IMR-90 (cell line): Measurements from ENCODE around the gene DNAJC25. TPM values are rescaled to one million over a fixed set of nuclear protein-coding genes. Genes with fewer than 3 reads are reported as not detected.
A peak's percentile ranks its signal among the peaks of the same experiment; 100 is the strongest.

Experiments used
- ATAC-seq: fragments of 200-7000 bp; cut with Tn5 transposase; 2 replicates; pipeline ENCODE4 v1.9.1; 2020; ENCODE audit warnings: low read depth, mild to moderate bottlenecking, moderate library complexity
- BruUV-seq: library from RNA; stranded (reverse); fragments of 400-500 nt; replicated peaks from 2 replicates; lab custom pipeline; 2021; lab: Mats Ljungman, UMichigan
- CTCF ChIA-PET: fragments of 300-600 bp; formaldehyde crosslinking; extraction: SDS; loops from one replicate; lab custom pipeline; 2021; ENCODE audit warnings: antibody characterized with exemption; lab: Yijun Ruan, JAX
- POLR2A ChIA-PET: fragments of 300-600 bp; sonication (Branson Sonifier 250); formaldehyde crosslinking; loops from one replicate; lab custom pipeline; 2022; ENCODE audit warnings: antibody characterized with exemption; ENCODE audit not compliant: unreplicated experiment; lab: Charles Lee
- DNase-seq: peaks from one replicate; pipeline ENCODE4 v3.0.0; 2013
- H2AFZ ChIP-seq: replicated peaks from 2 replicates; pipeline ENCODE3; 2013; ENCODE audit warnings: low read length, mild to moderate bottlenecking; ENCODE audit not compliant: poor library complexity
- H2AK5ac ChIP-seq: 2 replicates; pipeline ENCODE4 v1.6.1; 2013; ENCODE audit warnings: low read depth, low read length, inconsistent platforms
- H2AK9ac ChIP-seq: replicated peaks from 2 replicates; pipeline ENCODE3; 2013; ENCODE audit warnings: mild to moderate bottlenecking, low read depth, low read length, moderate library complexity; ENCODE audit not compliant: poor library complexity
- H2BK120ac ChIP-seq: 2 replicates; pipeline ENCODE4 v1.6.1; 2013; ENCODE audit warnings: low read depth, low read length, inconsistent platforms
- H2BK15ac ChIP-seq: 3 replicates; pipeline ENCODE4 v1.6.1; 2013; ENCODE audit warnings: low read depth, low read length, inconsistent platforms
- H2BK20ac ChIP-seq: 2 replicates; pipeline ENCODE4 v1.6.1; 2013; ENCODE audit warnings: low read depth, mild to moderate bottlenecking, inconsistent platforms, low read length, moderate library complexity
- H2BK5ac ChIP-seq: 2 replicates; pipeline ENCODE4 v1.6.1; 2013; ENCODE audit warnings: mild to moderate bottlenecking, low read depth, low read length, inconsistent platforms; ENCODE audit not compliant: poor library complexity, severe bottlenecking
- H3K14ac ChIP-seq: replicated peaks from 2 replicates; pipeline ENCODE4 v1.6.1; 2013; ENCODE audit warnings: low read depth, low read length, inconsistent platforms
- H3K18ac ChIP-seq: 2 replicates; pipeline ENCODE4 v1.6.1; 2013; ENCODE audit warnings: low read depth, low read length, control low read depth
- H3K23ac ChIP-seq: 2 replicates; pipeline ENCODE4 v1.6.1; 2013; ENCODE audit warnings: low read depth, low read length, inconsistent platforms
- H3K27ac ChIP-seq: 2 replicates; pipeline ENCODE4 v1.5.1; 2013; ENCODE audit warnings: mild to moderate bottlenecking, control low read depth, low read length; ENCODE audit not compliant: insufficient read depth
- H3K27me3 ChIP-seq: 2 replicates; pipeline ENCODE4 v1.6.1; 2013; ENCODE audit warnings: low read length; ENCODE audit not compliant: control insufficient read depth, insufficient read depth
- H3K36me3 ChIP-seq: 2 replicates; pipeline ENCODE4 v1.6.1; 2013; ENCODE audit warnings: low read length, mixed read lengths; ENCODE audit not compliant: control insufficient read depth, insufficient read depth
- H3K4ac ChIP-seq: 2 replicates; pipeline ENCODE4 v1.6.1; 2013; ENCODE audit warnings: low read depth, low read length, inconsistent platforms
- H3K4me1 ChIP-seq: 2 replicates; pipeline ENCODE4 v1.6.1; 2013; ENCODE audit warnings: low read length, mixed read lengths; ENCODE audit not compliant: control insufficient read depth, insufficient read depth
- H3K4me2 ChIP-seq: 2 replicates; pipeline ENCODE4 v1.6.1; 2013; ENCODE audit warnings: low read depth, mild to moderate bottlenecking, control low read depth, low read length, moderate library complexity
- H3K4me3 ChIP-seq: 2 replicates; pipeline ENCODE4 v1.5.1; 2013; ENCODE audit warnings: low read depth, mild to moderate bottlenecking, control low read depth, low read length, moderate library complexity; ENCODE audit not compliant: insufficient read depth
- H3K56ac ChIP-seq: 2 replicates; pipeline ENCODE4 v1.6.1; 2013; ENCODE audit warnings: low read length, inconsistent platforms; ENCODE audit not compliant: insufficient read depth; ENCODE audit errors: extremely low read depth
- H3K79me1 ChIP-seq, 2 experiments: 2 replicates each; pipeline ENCODE4 v1.6.1; 2013; ENCODE audit warnings: low read length in 2 of 2, inconsistent platforms in 1 of 2, low read depth in 1 of 2
- H3K9ac ChIP-seq: 2 replicates; pipeline ENCODE4 v1.6.1; 2013; ENCODE audit warnings: low read depth, low read length, control low read depth
- H3K9me1 ChIP-seq: 2 replicates; pipeline ENCODE4 v1.6.1; 2013; ENCODE audit warnings: low read length, inconsistent platforms; ENCODE audit not compliant: insufficient read depth
- H3K9me3 ChIP-seq: 2 replicates; pipeline ENCODE4 v1.6.1; 2013; ENCODE audit warnings: low read length; ENCODE audit not compliant: control insufficient read depth, insufficient read depth
- H4K20me1 ChIP-seq: 2 replicates; pipeline ENCODE4 v1.6.1; 2013; ENCODE audit warnings: low read length, inconsistent platforms; ENCODE audit not compliant: insufficient read depth
- H4K5ac ChIP-seq: 2 replicates; pipeline ENCODE4 v1.6.1; 2013; ENCODE audit warnings: mild to moderate bottlenecking, low read depth, low read length, control low read depth
- H4K8ac ChIP-seq, 2 experiments: 2 replicates each; pipeline ENCODE4 v1.6.1; 2013; ENCODE audit warnings: low read depth in 2 of 2, low read length in 2 of 2, control low read depth in 1 of 2, inconsistent platforms in 1 of 2
- H4K91ac ChIP-seq: 2 replicates; pipeline ENCODE4 v1.6.1; 2013; ENCODE audit warnings: low read depth, low read length, inconsistent platforms; ENCODE audit not compliant: insufficient read depth
- BHLHE40 ChIP-seq: fragments of 150-350 bp; IDR thresholded peaks from 2 replicates; pipeline ENCODE4 v1.6.1; 2016; ENCODE audit warnings: mild to moderate bottlenecking, low read depth, low read length
- CEBPB ChIP-seq: IDR thresholded peaks from 2 replicates; pipeline ENCODE4 v1.6.1; 2012; ENCODE audit warnings: low read depth, low read length, improper control_type of control experiment
- CHD1 ChIP-seq: IDR thresholded peaks from 2 replicates; pipeline ENCODE4 v1.6.1; 2012; ENCODE audit warnings: low read depth, low read length, improper control_type of control experiment
- MAZ ChIP-seq: IDR thresholded peaks from 2 replicates; pipeline ENCODE4 v1.6.1; 2012; ENCODE audit warnings: low read depth, mild to moderate bottlenecking, low read length, improper control_type of control experiment, moderate library complexity, borderline replicate concordance
- MXI1 ChIP-seq: IDR thresholded peaks from 2 replicates; pipeline ENCODE4 v1.6.1; 2012; ENCODE audit warnings: low read depth, mild to moderate bottlenecking, low read length, moderate library complexity, borderline replicate concordance
- POLR2A ChIP-seq: IDR thresholded peaks from 2 replicates; pipeline ENCODE4 v1.6.1; 2012; ENCODE audit warnings: mild to moderate bottlenecking, low read depth, low read length
- RAD21 ChIP-seq: IDR thresholded peaks from 2 replicates; pipeline ENCODE4 v1.6.1; 2012; ENCODE audit warnings: low read length, improper control_type of control experiment
- RCOR1 ChIP-seq: IDR thresholded peaks from 2 replicates; pipeline ENCODE4 v1.6.1; 2012; ENCODE audit warnings: mild to moderate bottlenecking, low read length, improper control_type of control experiment; ENCODE audit not compliant: insufficient replicate concordance
- SMC3 ChIP-seq: fragments of 150-350 bp; IDR thresholded peaks from 2 replicates; pipeline ENCODE4 v1.6.1; 2016; ENCODE audit warnings: low read depth, mild to moderate bottlenecking, antibody characterized with exemption, low read length, moderate library complexity
- WGBS, 2 experiments: methylation state at CpG; one replicate each; pipeline versions ENCODE4 v1.1.5 to v1.1.7; 2013; ENCODE audit warnings: missing lambda C conversion rate in 2 of 2; ENCODE audit not compliant: insufficient read length in 1 of 2; ENCODE audit errors: extremely low coverage in 2 of 2; 5-methylcytosine and 5-hydroxymethylcytosine counted together
- dilution Hi-C: fragments of 300-500 bp; cut with HindIII; formaldehyde crosslinking; loops from one replicate; pipeline ENCODE4 v1.14.3; 2018; ENCODE audit warnings: low sequenced_read_pairs; ENCODE audit not compliant: unreplicated experiment
- in situ Hi-C: fragments of 300-500 bp; cut with MboI; formaldehyde crosslinking; loops from 3 replicates; pipeline ENCODE4 v1.14.3; 2019; ENCODE audit warnings: low sequenced_read_pairs, inconsistent platforms, mixed read lengths
- intact Hi-C: fragments of 100-400 bp; cut with micrococcal nuclease; formaldehyde crosslinking; loops from 2 replicates; pipeline ENCODE4 v1.10.0; 2022
- polyA plus RNA-seq, 3 experiments: library from polyadenylated mRNA; depleted of rRNA; stranded (reverse); fragments of >200 nt; gene quantifications; 2 replicates each; pipeline ENCODE4 v1.2.3, GENCODE V29; 2012; ENCODE audit warnings: low replicate concordance in 1 of 3
- total RNA-seq: library from RNA; depleted of rRNA; stranded (reverse); fragments of >200 nt; gene quantifications from 2 replicates; pipeline ENCODE4 v1.2.3, GENCODE V29; 2012
- TF ChIP-seq, protein P1 (sequence below): fragments of 150-350 bp; IDR thresholded peaks from 2 replicates; pipeline ENCODE4 v1.6.1; 2017; ENCODE audit warnings: mild to moderate bottlenecking, antibody characterized with exemption, low read length, low read depth

The DNAJC25 gene
- total and polyA plus RNA-seq, 2 of the 4 experiments (the other 2 are of a cell fraction) = 3.2 to 6.6 TPM

DNA sequence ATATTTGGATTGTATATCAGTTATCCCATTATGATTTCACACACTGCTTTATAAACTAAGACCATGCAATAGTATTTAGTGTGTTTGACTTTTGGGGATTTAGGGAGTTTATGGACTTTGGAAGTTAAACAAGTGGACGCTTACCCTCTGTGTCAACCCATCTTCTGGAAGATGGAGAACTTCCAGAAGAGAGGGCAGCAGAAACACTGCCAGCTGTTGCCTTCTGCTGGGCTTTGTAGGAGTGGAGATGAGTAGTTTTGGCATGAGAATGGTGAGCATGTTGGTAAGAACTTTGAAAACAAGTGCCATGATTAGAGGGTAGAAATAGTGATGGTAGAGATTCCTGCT, 2.2 kb downstream of the DNAJC25 start:
- CTCF ChIA-PET = no interaction called here

More for the DNA sequence above, 2.2 kb downstream of the DNAJC25 start:
- in situ Hi-C loops = no loop called here
- Histone ChIP-seq H2BK15ac (no peak overlapping the region), H3K4me1 (peaks cover 1% of the 10 kb centered on the region; the same call in 1 of the 2 replicates), H2AFZ (no peak overlapping the region), H4K20me1 (peaks cover 53% of the 10 kb centered on the region), H3K27me3 (no peaks in the 10 kb centered on the region), H3K9ac (no peak overlapping the region), H3K9me3 (no peaks in the 10 kb centered on the region), H2BK20ac (no peak overlapping the region), H4K5ac (no peak overlapping the region), H3K79me1 (peaks cover 12 to 73% of the 10 kb centered on the region in 2 experiments), H2AK9ac (no peak overlapping the region), H3K27ac (no peak overlapping the region), H2AK5ac (no peak overlapping the region), H3K23ac (peak overlapping the region; percentile 12; the same call in 1 of the 2 replicates), H3K14ac (no peak overlapping the region), H3K36me3 (no peaks in the 10 kb centered on the region), H3K18ac (no peak overlapping the region), H3K4me3 (no peak overlapping the region), H2BK5ac (no peak overlapping the region), H3K9me1 (peaks cover 12% of the 10 kb centered on the region), H4K8ac (no peak overlapping the region), H2BK120ac (no peak overlapping the region), H3K4me2 (peak overlapping the region; percentile 99), H4K91ac (no peak overlapping the region), H3K4ac (no peak overlapping the region), H3K56ac (no peak overlapping the region)
- no CpG with 5 or more reads among the region's 1 CpG for WGBS, 2 experiments
- POLR2A ChIA-PET = no interaction called here
- ATAC-seq = no peak
- intact Hi-C loops = loop anchor here (10.0 kb wide), 1 partner anchor 441 kb away; no protein-coding TSS in a partner anchor
- TF ChIP-seq SMC3 (no peak), RAD21 (no peak), CHD1 (no peak), RCOR1 (no peak), BHLHE40 (no peak), POLR2A (no peak), MAZ (no peak), CEBPB (no peak), MXI1 (no peak)
- TF ChIP-seq, protein P1, sequence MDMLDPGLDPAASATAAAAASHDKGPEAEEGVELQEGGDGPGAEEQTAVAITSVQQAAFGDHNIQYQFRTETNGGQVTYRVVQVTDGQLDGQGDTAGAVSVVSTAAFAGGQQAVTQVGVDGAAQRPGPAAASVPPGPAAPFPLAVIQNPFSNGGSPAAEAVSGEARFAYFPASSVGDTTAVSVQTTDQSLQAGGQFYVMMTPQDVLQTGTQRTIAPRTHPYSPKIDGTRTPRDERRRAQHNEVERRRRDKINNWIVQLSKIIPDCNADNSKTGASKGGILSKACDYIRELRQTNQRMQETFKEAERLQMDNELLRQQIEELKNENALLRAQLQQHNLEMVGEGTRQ = no peak
- no TSS peak for BruUV-seq
- no peak for DNase-seq
- dilution Hi-C loops = no loop called here
